ENCODE data around the gene GSTM2. TPM values are rescaled to one million over a fixed set of nuclear protein-coding genes. Genes with fewer than 3 reads are reported as not detected.

The GSTM2 gene
- total RNA-seq, 1 experiment from 2014 or later = 14.9 TPM

GRCh38 chr1:109641861-109642260 is 26.0 kb upstream of the GSTM2 start:
- Histone ChIP-seq H3K4me1 (ENCODE audit: insufficient read depth, low read length) (no peaks in the 10 kb centered on the region), H2AFZ (ENCODE audit: low read length) (no peak overlapping the region), H3K14ac (ENCODE audit: insufficient read depth, low read length) (no peak overlapping the region), H3K9me3 (ENCODE audit: control insufficient read depth, low read depth, low read length) (no peaks in the 10 kb centered on the region), H2BK15ac (ENCODE audit: low read depth, low read length) (no peak overlapping the region), H2AK5ac (ENCODE audit: insufficient read length, low read length) (no peak overlapping the region), H3T11ph (ENCODE audit: low read length) (no peak overlapping the region), H2BK5ac (ENCODE audit: insufficient read length, low read length) (no peak overlapping the region), H3K27me3 (ENCODE audit: insufficient read depth, low read length) (no peaks in the 10 kb centered on the region), H3K79me2 (ENCODE audit: insufficient read depth, low read length) (no peaks in the 10 kb centered on the region), H4K5ac (ENCODE audit: insufficient read length, low read depth, low read length) (no peak overlapping the region), H2BK20ac (ENCODE audit: low read depth, low read length, poor library complexity, severe bottlenecking) (no peak overlapping the region), H3K79me1 (ENCODE audit: insufficient read depth, low read depth, low read length, poor library complexity, severe bottlenecking) (no peaks in the 10 kb centered on the region), H4K91ac (ENCODE audit: insufficient read length, low read depth, low read length) (no peak overlapping the region), H2BK12ac (ENCODE audit: insufficient read length, low read depth, low read length) (no peak overlapping the region), H2BK120ac (ENCODE audit: low read depth, low read length, poor library complexity, severe bottlenecking) (no peak overlapping the region), H3K23me2 (ENCODE audit: insufficient read length, low read depth, low read length, poor library complexity, severe bottlenecking) (no peaks in the 10 kb centered on the region), H4K20me1 (ENCODE audit: control insufficient read depth, insufficient read depth, insufficient read length) (no peaks in the 10 kb centered on the region), H3K4me2 (ENCODE audit: insufficient read depth, insufficient read length, low read length) (no peak overlapping the region), H3K18ac (ENCODE audit: insufficient read length, low read depth, low read length) (no peak overlapping the region), H4K8ac (replicated peaks; ENCODE audit: insufficient read length, low read depth, low read length) (no peak overlapping the region), H3K56ac (ENCODE audit: insufficient read length, low read depth, low read length) (no peak overlapping the region), H3K4ac (ENCODE audit: low read depth, low read length) (no peak overlapping the region), H3K9ac (ENCODE audit: extremely low read depth, insufficient read length, low read length) (no peak overlapping the region), H3K23ac (ENCODE audit: insufficient read length, low read depth, low read length) (no peak overlapping the region), H3K27ac (ENCODE audit: insufficient read length, low read depth, low read length) (no peak overlapping the region)
- Mint-ChIP-seq H3K27ac (no peak overlapping the region), H3K36me3 (ENCODE audit: insufficient read depth in 1 of 3, low read depth in 3 of 3) (no peaks in the 10 kb centered on the region; a peak in 1 of 7 replicates), H3K27me3 (ENCODE audit: low read depth) (peaks cover 15% of the 10 kb centered on the region), H3K4me3 (no peak overlapping the region), H3K9me3 (peaks cover 5 to 9% of the 10 kb centered on the region in 2 experiments), H3K4me1 (peaks cover 11 to 18% of the 10 kb centered on the region in 2 experiments)
- no peak for DNase-seq
- WGBS (ENCODE audit: extremely low coverage, insufficient read length, low lambda C conversion rate) = no CpG with 5 or more reads among the region's 2 CpGs
- TF ChIP-seq, protein P1, sequence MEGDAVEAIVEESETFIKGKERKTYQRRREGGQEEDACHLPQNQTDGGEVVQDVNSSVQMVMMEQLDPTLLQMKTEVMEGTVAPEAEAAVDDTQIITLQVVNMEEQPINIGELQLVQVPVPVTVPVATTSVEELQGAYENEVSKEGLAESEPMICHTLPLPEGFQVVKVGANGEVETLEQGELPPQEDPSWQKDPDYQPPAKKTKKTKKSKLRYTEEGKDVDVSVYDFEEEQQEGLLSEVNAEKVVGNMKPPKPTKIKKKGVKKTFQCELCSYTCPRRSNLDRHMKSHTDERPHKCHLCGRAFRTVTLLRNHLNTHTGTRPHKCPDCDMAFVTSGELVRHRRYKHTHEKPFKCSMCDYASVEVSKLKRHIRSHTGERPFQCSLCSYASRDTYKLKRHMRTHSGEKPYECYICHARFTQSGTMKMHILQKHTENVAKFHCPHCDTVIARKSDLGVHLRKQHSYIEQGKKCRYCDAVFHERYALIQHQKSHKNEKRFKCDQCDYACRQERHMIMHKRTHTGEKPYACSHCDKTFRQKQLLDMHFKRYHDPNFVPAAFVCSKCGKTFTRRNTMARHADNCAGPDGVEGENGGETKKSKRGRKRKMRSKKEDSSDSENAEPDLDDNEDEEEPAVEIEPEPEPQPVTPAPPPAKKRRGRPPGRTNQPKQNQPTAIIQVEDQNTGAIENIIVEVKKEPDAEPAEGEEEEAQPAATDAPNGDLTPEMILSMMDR (conservative IDR thresholded peaks at IDR 0.05) = no peak
